Measurements from ENCODE around the gene CDH20. TPM values are rescaled to one million over a fixed set of nuclear protein-coding genes. Genes with fewer than 3 reads are reported as not detected.

Gene CDH20
- total and polyA plus RNA-seq, 2 of the 4 experiments (the other 2 are of a cell fraction), result not detected

- Histone ChIP-seq H3K4me3 (ENCODE audit: insufficient read depth, low read depth, low read length) (peak overlapping the region; percentile 45), H3K36me3 (ENCODE audit: control insufficient read depth, insufficient read depth, low read length) (no peaks in the 10 kb centered on the region), H3K9me3 (ENCODE audit: control insufficient read depth, insufficient read depth, low read length) (no peaks in the 10 kb centered on the region), H4K5ac (ENCODE audit: low read depth, low read length) (peak overlapping the region; percentile 88), H4K8ac (ENCODE audit: low read depth in 2 of 2, low read length in 2 of 2) (peak overlapping the region; percentile 59 to 89; a peak in 3 of 4 replicates), H2BK15ac (ENCODE audit: low read depth, low read length) (peak overlapping the region; percentile 16; the same call in 2 of the 3 replicates), H2BK5ac (ENCODE audit: low read depth, low read length, poor library complexity, severe bottlenecking) (no peak overlapping the region), H4K91ac (ENCODE audit: insufficient read depth, low read depth, low read length) (peak overlapping the region; percentile 69; the same call in 1 of the 2 replicates), H3K27ac (ENCODE audit: insufficient read depth, low read length) (peak overlapping the region; percentile 57; the same call in 1 of the 2 replicates), H3K18ac (ENCODE audit: low read depth, low read length) (peak overlapping the region; percentile 81), H3K56ac (ENCODE audit: extremely low read depth, insufficient read depth, low read length) (no peak overlapping the region), H2AK5ac (ENCODE audit: low read depth, low read length) (no peak overlapping the region), H3K23ac (ENCODE audit: low read depth, low read length) (no peak overlapping the region), H2BK20ac (ENCODE audit: low read depth, low read length) (peak overlapping the region; percentile 83), H2AK9ac (replicated peaks; ENCODE audit: low read depth, low read length, poor library complexity) (peak overlapping the region; percentile 20), H4K20me1 (ENCODE audit: insufficient read depth, low read length) (no peaks in the 10 kb centered on the region), H3K4me2 (ENCODE audit: low read depth, low read length) (peak overlapping the region; percentile 92), H3K14ac (replicated peaks; ENCODE audit: low read depth, low read length) (peak overlapping the region; percentile 84), H3K4ac (ENCODE audit: low read depth, low read length) (peak overlapping the region; percentile 82), H3K9me1 (ENCODE audit: insufficient read depth, low read length) (peaks cover 4% of the 10 kb centered on the region), H2BK120ac (ENCODE audit: low read depth, low read length) (peak overlapping the region; percentile 91), H3K4me1 (ENCODE audit: control insufficient read depth, insufficient read depth, low read length) (peaks cover 4% of the 10 kb centered on the region), H2AFZ (replicated peaks; ENCODE audit: low read length, poor library complexity) (peak overlapping the region; percentile 89), H3K27me3 (ENCODE audit: control insufficient read depth, insufficient read depth, low read length) (no peaks in the 10 kb centered on the region), H3K9ac (ENCODE audit: low read depth, low read length) (peak overlapping the region; percentile 75), H3K79me1 (ENCODE audit: low read depth in 1 of 2, low read length in 2 of 2) (no peaks in the 10 kb centered on the region)
- ATAC-seq (ENCODE audit: low read depth), result peak; percentile 97
- BruUV-seq (replicated peaks), result no TSS peak
- in situ Hi-C loops (cut with MboI; ENCODE audit: low sequenced_read_pairs) (no loop called here), intact Hi-C loops (cut with micrococcal nuclease) (loop anchor here (1.0 to 10.0 kb wide), 3 partner anchors 311 to 550 kb away; partner anchors contain the start of gene RNF152), dilution Hi-C loops (cut with HindIII; ENCODE audit: low sequenced_read_pairs, unreplicated experiment) (no loop called here)
- peak; percentile 47 for DNase-seq
- 0% methylated on average over 9 of the region's 22 CpGs; no CpG with 5 or more reads in 1 of the 2 experiments for WGBS, 2 experiments (ENCODE audit: extremely low coverage in 2 of 2, insufficient read length in 1 of 2)
- POLR2A ChIA-PET (ENCODE audit: unreplicated experiment), result interaction anchor here (1.1 kb wide), 1 partner anchor 25 kb away, joined by 12 read pairs; no protein-coding TSS in a partner anchor
- CTCF ChIA-PET, result interaction anchor here (0.5 to 1.8 kb wide), 11 partner anchors 14 to 551 kb away, joined by 3 to 15 read pairs (median 4); no protein-coding TSS in a partner anchor
- TF ChIP-seq RCOR1 (IDR thresholded peaks at IDR 0.05; ENCODE audit: insufficient replicate concordance, low read length), result no peak
- no peak for TF ChIP-seq RFX5 (IDR thresholded peaks at IDR 0.05; ENCODE audit: low read depth, low read length)
- TF ChIP-seq CTCF (conservative IDR thresholded peaks at IDR 0.05; ENCODE audit: low read depth, low read length), result peak; percentile 88
- no peak for TF ChIP-seq FOS (IDR thresholded peaks at IDR 0.05; ENCODE audit: low read depth, low read length)
- TF ChIP-seq SMC3 (IDR thresholded peaks at IDR 0.05; ENCODE audit: low read depth, low read length), result peak; percentile 88
- TF ChIP-seq NFE2L2 (IDR thresholded peaks at IDR 0.05; ENCODE audit: low read depth, low read length), result no peak
- TF ChIP-seq MAFK (IDR thresholded peaks at IDR 0.05; ENCODE audit: low read depth, low read length), result 0 out of 2 replicates have a peak, but pooled peaks have one; percentile 19
- no peak for TF ChIP-seq CHD1 (IDR thresholded peaks at IDR 0.05; ENCODE audit: low read depth, low read length)
- TF ChIP-seq USF2 (IDR thresholded peaks at IDR 0.05; ENCODE audit: low read depth, low read length), result no peak
- no peak for TF ChIP-seq CEBPB (IDR thresholded peaks at IDR 0.05; ENCODE audit: low read depth, low read length)
- no peak for TF ChIP-seq MXI1 (IDR thresholded peaks at IDR 0.05; ENCODE audit: borderline replicate concordance, low read depth, low read length)
- no peak for TF ChIP-seq ELK1 (IDR thresholded peaks at IDR 0.05; ENCODE audit: borderline replicate concordance, low read depth, low read length)
- no peak for TF ChIP-seq BHLHE40 (IDR thresholded peaks at IDR 0.05; ENCODE audit: low read depth, low read length)
- TF ChIP-seq POLR2A (IDR thresholded peaks at IDR 0.05; ENCODE audit: low read depth, low read length), result no peak
These were observed 248.5 kb downstream of the CDH20 start for GRCh38 chr18:61581578-61582201.
